ENCODE results near the gene MYBBP1A.

The MYBBP1A gene

GRCh38 chr17:4542726-4543191 lies 12.4 kb downstream of the MYBBP1A start:
- Histone ChIP-seq H2AFZ (ENCODE audit: low read length) (no peak overlapping the region), H3K36me3 (replicated peaks; ENCODE audit: insufficient read depth, low read length) (peaks cover 3% of the 10 kb centered on the region), H3K27ac (ENCODE audit: low read length) (no peak overlapping the region), H3K27me3 (replicated peaks; ENCODE audit: insufficient read depth, low read length) (no peaks in the 10 kb centered on the region), H3K9ac (ENCODE audit: low read length) (no peak overlapping the region), H3K9me3 (replicated peaks; ENCODE audit: insufficient read depth, low read length) (no peaks in the 10 kb centered on the region), H3K4me2 (ENCODE audit: low read depth, low read length) (no peak overlapping the region), H3K4me1 (ENCODE audit: low read length) (no peaks in the 10 kb centered on the region), H3K9me2 (replicated peaks; ENCODE audit: insufficient read depth, low read length) (no peaks in the 10 kb centered on the region), H3K79me2 (ENCODE audit: low read length) (no peaks in the 10 kb centered on the region), H3F3A (ENCODE audit: insufficient read depth, low read length) (no peaks in the 10 kb centered on the region), H4K20me1 (ENCODE audit: insufficient read depth, low read length) (no peaks in the 10 kb centered on the region), H3K4me3 (ENCODE audit: low read length) (no peak overlapping the region)
- no peak for DNase-seq
- TF ChIP-seq EZH2 (optimal IDR thresholded peaks at IDR 0.05; ENCODE audit: low read depth, low read length) (no peak), CTCF (IDR thresholded peaks at IDR 0.05; ENCODE audit: low read length) (no peak), EZH2phosphoT487 (IDR thresholded peaks at IDR 0.05; ENCODE audit: low read length) (no peak)

- Histone ChIP-seq H3K9me2 (replicated peaks; ENCODE audit: insufficient read depth, low read length) (no peaks in the 10 kb centered on the region), H3K4me1 (ENCODE audit: low read length) (no peaks in the 10 kb centered on the region), H3K27ac (ENCODE audit: low read length) (no peak overlapping the region), H4K20me1 (ENCODE audit: insufficient read depth, low read length) (no peaks in the 10 kb centered on the region), H3K4me2 (ENCODE audit: low read depth, low read length) (no peak overlapping the region), H2AFZ (ENCODE audit: low read length) (no peak overlapping the region), H3K9ac (ENCODE audit: low read length) (no peak overlapping the region), H3K9me3 (replicated peaks; ENCODE audit: insufficient read depth, low read length) (no peaks in the 10 kb centered on the region), H3F3A (ENCODE audit: insufficient read depth, low read length) (no peaks in the 10 kb centered on the region), H3K27me3 (replicated peaks; ENCODE audit: insufficient read depth, low read length) (no peaks in the 10 kb centered on the region), H3K79me2 (ENCODE audit: low read length) (no peaks in the 10 kb centered on the region), H3K4me3 (ENCODE audit: low read length) (no peak overlapping the region), H3K36me3 (replicated peaks; ENCODE audit: insufficient read depth, low read length) (peaks cover 3% of the 10 kb centered on the region; the same call in 1 of the 2 replicates)
- TF ChIP-seq CTCF (IDR thresholded peaks at IDR 0.05; ENCODE audit: low read length) (no peak), EZH2 (optimal IDR thresholded peaks at IDR 0.05; ENCODE audit: low read depth, low read length) (no peak), EZH2phosphoT487 (IDR thresholded peaks at IDR 0.05; ENCODE audit: low read length) (no peak)
- no peak for DNase-seq
These were observed 13.0 kb downstream of the MYBBP1A start for GRCh38 chr17:4542003-4542725.

- H3F3A ChIP-seq (ENCODE audit: insufficient read depth, low read length), result no peaks in the 10 kb centered on the region; the same call in 1 of the 2 replicates
- no peak for DNase-seq
- H3K36me3 ChIP-seq (replicated peaks; ENCODE audit: insufficient read depth, low read length), result peaks cover 3% of the 10 kb centered on the region; the same call in 1 of the 2 replicates
- H3K27ac ChIP-seq (ENCODE audit: low read length), result no peak overlapping the region
- H3K9me3 ChIP-seq (replicated peaks; ENCODE audit: insufficient read depth, low read length), result no peaks in the 10 kb centered on the region
- no peaks in the 10 kb centered on the region for H3K27me3 ChIP-seq (replicated peaks; ENCODE audit: insufficient read depth, low read length)
- H3K4me3 ChIP-seq (ENCODE audit: low read length), result no peak overlapping the region
- H4K20me1 ChIP-seq (ENCODE audit: insufficient read depth, low read length), result no peaks in the 10 kb centered on the region
- H3K4me1 ChIP-seq (ENCODE audit: low read length), result no peaks in the 10 kb centered on the region
- no peaks in the 10 kb centered on the region for H3K79me2 ChIP-seq (ENCODE audit: low read length)
- TF ChIP-seq EZH2 (optimal IDR thresholded peaks at IDR 0.05; ENCODE audit: low read depth, low read length), result no peak
- TF ChIP-seq CTCF (IDR thresholded peaks at IDR 0.05; ENCODE audit: low read length), result no peak
- TF ChIP-seq EZH2phosphoT487 (IDR thresholded peaks at IDR 0.05; ENCODE audit: low read length), result no peak
- H3K4me2 ChIP-seq (ENCODE audit: low read depth, low read length), result no peak overlapping the region
- H3K9me2 ChIP-seq (replicated peaks; ENCODE audit: insufficient read depth, low read length), result no peaks in the 10 kb centered on the region
- H3K9ac ChIP-seq (ENCODE audit: low read length), result no peak overlapping the region
- H2AFZ ChIP-seq (ENCODE audit: low read length), result no peak overlapping the region
These were observed 13.7 kb downstream of the MYBBP1A start for GRCh38 chr17:4541328-4542002.

Measured in MM.1S (cell line).